ENCODE measurements around the gene TEX2.

The TEX2 gene

GRCh38 chr17:64269687-64270649 is 6.9 kb upstream of the TEX2 start:
- Histone ChIP-seq H3K9ac (no peak overlapping the region), H3K4me2 (ENCODE audit: low read length) (no peak overlapping the region), H3K9me3 (ENCODE audit: control insufficient read depth, low read length) (no peaks in the 10 kb centered on the region), H3K4me3 (ENCODE audit: low read depth, low read length) (no peak overlapping the region), H3K27me3 (ENCODE audit: control insufficient read depth, insufficient read depth, low read length) (no peaks in the 10 kb centered on the region), H3K36me3 (ENCODE audit: control insufficient read depth, insufficient read depth, low read length) (no peaks in the 10 kb centered on the region), H2AFZ (no peak overlapping the region), H3K4me1 (no peaks in the 10 kb centered on the region), H3K79me2 (no peaks in the 10 kb centered on the region), H3K27ac (no peak overlapping the region)
- no peak for TF ChIP-seq CTCF (IDR thresholded peaks at IDR 0.05)

- no peaks in the 10 kb centered on the region for H3K27me3 ChIP-seq (ENCODE audit: control insufficient read depth, insufficient read depth, low read length)
- no peak overlapping the region for H3K4me2 ChIP-seq (ENCODE audit: low read length)
- no peaks in the 10 kb centered on the region for H3K36me3 ChIP-seq (ENCODE audit: control insufficient read depth, insufficient read depth, low read length)
- H3K27ac ChIP-seq, result no peak overlapping the region
- no peak overlapping the region for H3K4me3 ChIP-seq (ENCODE audit: low read depth, low read length)
- H3K9ac ChIP-seq, result no peak overlapping the region
- H2AFZ ChIP-seq, result peak overlapping the region; percentile 6
- H3K79me2 ChIP-seq, result peaks cover 11% of the 10 kb centered on the region
- H3K4me1 ChIP-seq, result peaks cover 14% of the 10 kb centered on the region
- H3K9me3 ChIP-seq (ENCODE audit: control insufficient read depth, low read length), result no peaks in the 10 kb centered on the region
- no peak for TF ChIP-seq CTCF (IDR thresholded peaks at IDR 0.05)
These were observed 1.8 kb upstream of the TEX2 start for GRCh38 chr17:64264891-64265290.

- Histone ChIP-seq H3K4me2 (ENCODE audit: low read length) (peak overlapping the region; percentile 63), H3K27me3 (ENCODE audit: control insufficient read depth, insufficient read depth, low read length) (no peaks in the 10 kb centered on the region), H3K9ac (peak overlapping the region; percentile 77), H3K79me2 (peaks cover 33% of the 10 kb centered on the region), H2AFZ (peak overlapping the region; percentile 83), H3K27ac (peak overlapping the region; percentile 85), H3K4me1 (peaks cover 26% of the 10 kb centered on the region), H3K9me3 (ENCODE audit: control insufficient read depth, low read length) (no peaks in the 10 kb centered on the region), H3K36me3 (ENCODE audit: control insufficient read depth, insufficient read depth, low read length) (no peaks in the 10 kb centered on the region), H3K4me3 (ENCODE audit: low read depth, low read length) (peak overlapping the region; percentile 76)
- no peak for TF ChIP-seq CTCF (IDR thresholded peaks at IDR 0.05)
These were observed 661 bp downstream of the TEX2 start for GRCh38 chr17:64262198-64262999.

- Histone ChIP-seq H3K9me3 (ENCODE audit: control insufficient read depth, low read length) (no peaks in the 10 kb centered on the region), H3K36me3 (ENCODE audit: control insufficient read depth, insufficient read depth, low read length) (no peaks in the 10 kb centered on the region), H3K4me1 (peaks cover 32% of the 10 kb centered on the region), H2AFZ (peak overlapping the region; percentile 83), H3K27me3 (ENCODE audit: control insufficient read depth, insufficient read depth, low read length) (no peaks in the 10 kb centered on the region), H3K4me3 (ENCODE audit: low read depth, low read length) (peak overlapping the region; percentile 76), H3K79me2 (peaks cover 34% of the 10 kb centered on the region), H3K27ac (peak overlapping the region; percentile 85), H3K4me2 (ENCODE audit: low read length) (peak overlapping the region; percentile 63), H3K9ac (peak overlapping the region; percentile 77)
- no peak for TF ChIP-seq CTCF (IDR thresholded peaks at IDR 0.05)
These were observed 1.5 kb downstream of the TEX2 start for GRCh38 chr17:64261417-64262145.
